A549 (cell line): ENCODE data around the gene C1orf87. TPM values are rescaled to one million over a fixed set of nuclear protein-coding genes. Genes with fewer than 3 reads are reported as not detected.

Experiments used
- ATAC-seq, 2 experiments: fragments of 200-7000 bp in 1 of 2; fragments of >200 bp in 1 of 2; cut with Nextera tagmentation in 1 of 2; cut with Tn5 transposase in 1 of 2; 3 replicates each; pipeline versions ENCODE4 v1.8.0 to v1.9.1; 2018 to 2020; ENCODE audit warnings: mild to moderate bottlenecking in 1 of 2, moderate library complexity in 1 of 2
- CTCF ChIA-PET: fragments of 300-600 bp; sonication (Branson Sonifier 250); formaldehyde crosslinking; extraction: SDS; loops from one replicate; lab custom pipeline; 2021; ENCODE audit warnings: antibody characterized with exemption, inconsistent platforms; lab: Yijun Ruan, JAX
- POLR2A ChIA-PET: fragments of 350-600 bp; formaldehyde crosslinking; extraction: SDS; loops from one replicate; lab custom pipeline; 2021; ENCODE audit warnings: antibody characterized with exemption, inconsistent platforms; lab: Yijun Ruan, JAX
- DNase-seq, 2 experiments: peaks; one replicate each; pipeline versions ENCODE4 v3.0.0 to v3.0.0-alpha.2; 2011 to 2016; ENCODE audit warnings: low read depth in 1 of 2, low spot score in 1 of 2
- FAIRE-seq: peaks from 2 replicates; lab custom pipeline; 2011; peaks lifted over from hg19 to GRCh38; lab: Jason Lieb, UNC
- H3K27ac ChIP-seq, 2 experiments: fragments of >200 bp; sonication (Bioruptor Twin); formaldehyde crosslinking; 3 replicates each; pipeline ENCODE4 v1.5.1; 2016 to 2017
- H3K4me1 ChIP-seq: fragments of >200 bp; sonication (Bioruptor Twin); formaldehyde crosslinking; 3 replicates; pipeline ENCODE4 v1.6.1; 2016
- H3K4me2 ChIP-seq: fragments of >200 bp; sonication (Bioruptor Twin); formaldehyde crosslinking; 3 replicates; pipeline ENCODE4 v1.6.1; 2016
- H3K4me3 ChIP-seq: fragments of >200 bp; sonication (Bioruptor Twin); formaldehyde crosslinking; 3 replicates; pipeline ENCODE4 v1.5.1; 2016
- H3K9me3 ChIP-seq: fragments of >200 bp; sonication (Bioruptor Twin); formaldehyde crosslinking; 3 replicates; pipeline ENCODE4 v1.6.1; 2016
- CBX2 ChIP-seq: fragments of 200-600 bp; sonication (generic); IDR thresholded peaks from 2 replicates; pipeline ENCODE4 v1.6.1; 2016; ENCODE audit warnings: low read depth, mild to moderate bottlenecking, borderline replicate concordance
- CBX8 ChIP-seq: fragments of 200-600 bp; sonication (generic); IDR thresholded peaks from 2 replicates; pipeline ENCODE4 v1.6.1; 2016
- CEBPB ChIP-seq, 2 experiments: fragments of >200 bp in 1 of 2; sonication (Bioruptor Twin) in 1 of 2; formaldehyde crosslinking in 1 of 2; IDR thresholded peaks; 2 replicates each; pipeline ENCODE4 v1.6.1; 2012 to 2016
- CHD2 ChIP-seq: fragments of 150-350 bp; IDR thresholded peaks from 2 replicates; pipeline ENCODE4 v1.6.1; 2014; ENCODE audit warnings: low read length; ENCODE audit not compliant: partially characterized antibody
- EP300 ChIP-seq, 2 experiments: fragments of >200 bp; sonication (Bioruptor Twin); formaldehyde crosslinking; IDR thresholded peaks; 2 replicates in 1 of 2; 3 replicates in 1 of 2; pipeline ENCODE4 v1.6.1; 2016 to 2017
- ESRRA ChIP-seq: fragments of 150-350 bp; IDR thresholded peaks from 2 replicates; pipeline ENCODE4 v1.6.1; 2014; ENCODE audit warnings: mild to moderate bottlenecking, low read length, borderline replicate concordance
- FOSB ChIP-seq: fragments of 250-450 bp; sonication (Bioruptor Pico); IDR thresholded peaks from 2 replicates; pipeline ENCODE4 v1.5.0; 2020; ENCODE audit warnings: mild to moderate bottlenecking, moderate library complexity
- FOSL2 ChIP-seq, 2 experiments: fragments of 450-650 bp in 1 of 2; fragments of >200 bp in 1 of 2; sonication (Bioruptor Twin) in 1 of 2; formaldehyde crosslinking; IDR thresholded peaks; 2 replicates each; pipeline versions ENCODE4 v1.5.0 to v1.6.1; 2016 to 2020; ENCODE audit warnings: mild to moderate bottlenecking in 1 of 2, moderate library complexity in 1 of 2
- GATA3 ChIP-seq: IDR thresholded peaks from 2 replicates; pipeline ENCODE4 v1.6.1; 2012; ENCODE audit warnings: borderline replicate concordance
- HOXA7 ChIP-seq: fragments of 250-450 bp; sonication (Bioruptor Pico); IDR thresholded peaks from 2 replicates; pipeline ENCODE4 v1.5.0; 2020; ENCODE audit warnings: mild to moderate bottlenecking, moderate library complexity
- HOXB5 ChIP-seq: fragments of 250-450 bp; sonication (Bioruptor Pico); IDR thresholded peaks from 2 replicates; pipeline ENCODE4 v1.5.0; 2020; ENCODE audit warnings: mild to moderate bottlenecking, moderate library complexity
- JUNB ChIP-seq: fragments of >200 bp; sonication (Bioruptor Twin); formaldehyde crosslinking; IDR thresholded peaks from 2 replicates; pipeline ENCODE4 v1.6.1; 2016
- MAFK ChIP-seq: fragments of 450-650 bp; IDR thresholded peaks from 2 replicates; pipeline ENCODE4 v1.6.1; 2014; ENCODE audit not compliant: partially characterized antibody
- NPAS2 ChIP-seq: fragments of 250-450 bp; sonication (Bioruptor Pico); IDR thresholded peaks from 2 replicates; pipeline ENCODE4 v1.8.0; 2022; ENCODE audit warnings: mild to moderate bottlenecking, moderate library complexity, borderline replicate concordance
- PHF8 ChIP-seq: fragments of 200-600 bp; sonication (generic); IDR thresholded peaks from 2 replicates; pipeline ENCODE4 v1.6.1; 2016; ENCODE audit warnings: low read depth, mild to moderate bottlenecking, antibody characterized with exemption, moderate library complexity, borderline replicate concordance
- POLR2A ChIP-seq: IDR thresholded peaks from 2 replicates; pipeline ENCODE4 v1.6.1; 2012; ENCODE audit warnings: mild to moderate bottlenecking, low read length
- POLR2AphosphoS2 ChIP-seq: conservative IDR thresholded peaks from 2 replicates; pipeline ENCODE4 v1.6.1; 2012; ENCODE audit warnings: low read length, improper control_type of control experiment, inconsistent platforms
- RFX5 ChIP-seq: fragments of 450-650 bp; IDR thresholded peaks from 2 replicates; pipeline ENCODE4 v1.7.1; 2014; ENCODE audit warnings: antibody characterized with exemption, mild to moderate bottlenecking, moderate library complexity
- SMC3 ChIP-seq: fragments of >200 bp; sonication (Bioruptor Twin); formaldehyde crosslinking; IDR thresholded peaks from 3 replicates; pipeline ENCODE4 v1.6.1; 2018; ENCODE audit warnings: inconsistent platforms
- TFCP2L1 ChIP-seq: fragments of 250-450 bp; sonication (Bioruptor Pico); IDR thresholded peaks from 2 replicates; pipeline ENCODE4 v1.5.0; 2021; ENCODE audit warnings: mild to moderate bottlenecking
- ZFP36 ChIP-seq: fragments of 450-650 bp; IDR thresholded peaks from 2 replicates; pipeline ENCODE4 v1.6.1; 2014; ENCODE audit warnings: borderline replicate concordance; ENCODE audit not compliant: partially characterized antibody
- WGBS: methylation state at CpG from one replicate; pipeline ENCODE4 v1.1.6; 2017; ENCODE audit errors: missing lambda C conversion rate; 5-methylcytosine and 5-hydroxymethylcytosine counted together
- polyA plus RNA-seq, 4 experiments: library from polyadenylated mRNA; depleted of rRNA in 3 of 4; stranded (reverse); fragments of >200 nt; fragmentation: RNase III in 1 of 4; extraction: RNeasy Plus Mini Kit Qiagen cat#74134 plus additional on column Dnase treatment in 1 of 4; gene quantifications; 2 replicates in 3 of 4; 3 replicates in 1 of 4; pipeline ENCODE4 v1.2.3, GENCODE V29; 2011 to 2017
- TF ChIP-seq, protein P1 (sequence below): fragments of 250-450 bp; sonication (Bioruptor Pico); IDR thresholded peaks from 2 replicates; pipeline ENCODE4 v1.5.0; 2021; ENCODE audit warnings: mild to moderate bottlenecking, moderate library complexity, borderline replicate concordance
- TF ChIP-seq, protein P2 (sequence below): fragments of 200-600 bp; sonication (generic); IDR thresholded peaks from 2 replicates; pipeline ENCODE4 v1.6.1; 2016; ENCODE audit warnings: antibody characterized with exemption, mild to moderate bottlenecking, moderate library complexity

C1orf87 gene
- polyA plus RNA-seq, 2 of the 4 experiments (the other 2 are of a cell fraction), result not detected

GRCh38 chr1:60025552-60025951 lies 48.0 kb downstream of the C1orf87 start:
- ChIA-PET CTCF (no interaction called here), POLR2A (no interaction called here)
- no peak overlapping the region for H3K27ac ChIP-seq
- no peaks in the 10 kb centered on the region for H3K4me1 ChIP-seq
- ATAC-seq (no peak), DNase-seq (no peak), FAIRE-seq (no peak)
- no peak overlapping the region for H3K4me3 ChIP-seq
- H3K9me3 ChIP-seq, result no peaks in the 10 kb centered on the region
- TF ChIP-seq MAFK (peak; percentile 1), POLR2AphosphoS2 (no peak), ZFP36 (no peak)
- TF ChIP-seq, protein P1, sequence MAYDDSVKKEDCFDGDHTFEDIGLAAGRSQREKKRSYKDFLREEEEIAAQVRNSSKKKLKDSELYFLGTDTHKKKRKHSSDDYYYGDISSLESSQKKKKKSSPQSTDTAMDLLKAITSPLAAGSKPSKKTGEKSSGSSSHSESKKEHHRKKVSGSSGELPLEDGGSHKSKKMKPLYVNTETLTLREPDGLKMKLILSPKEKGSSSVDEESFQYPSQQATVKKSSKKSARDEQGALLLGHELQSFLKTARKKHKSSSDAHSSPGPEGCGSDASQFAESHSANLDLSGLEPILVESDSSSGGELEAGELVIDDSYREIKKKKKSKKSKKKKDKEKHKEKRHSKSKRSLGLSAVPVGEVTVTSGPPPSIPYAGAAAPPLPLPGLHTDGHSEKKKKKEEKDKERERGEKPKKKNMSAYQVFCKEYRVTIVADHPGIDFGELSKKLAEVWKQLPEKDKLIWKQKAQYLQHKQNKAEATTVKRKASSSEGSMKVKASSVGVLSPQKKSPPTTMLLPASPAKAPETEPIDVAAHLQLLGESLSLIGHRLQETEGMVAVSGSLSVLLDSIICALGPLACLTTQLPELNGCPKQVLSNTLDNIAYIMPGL (CRISPR knock-in tag), result no peak
- H3K4me2 ChIP-seq, result no peak overlapping the region

- Histone ChIP-seq H3K4me3 (no peak overlapping the region), H3K4me1 (no peaks in the 10 kb centered on the region), H3K9me3 (no peaks in the 10 kb centered on the region), H3K27ac (no peak overlapping the region), H3K4me2 (no peak overlapping the region)
- POLR2A ChIA-PET, result no interaction called here
- no peak for ATAC-seq
- 0% methylated on average over 4 of the region's 4 CpGs for WGBS
- no peak for FAIRE-seq
- TF ChIP-seq NPAS2, result no peak
- TF ChIP-seq EP300 (IDR thresholded peaks at IDR 0.05), result no peak
- no peak for TF ChIP-seq ESRRA
- no peak for TF ChIP-seq FOSB (CRISPR knock-in tag)
- no peak for TF ChIP-seq SMC3
- TF ChIP-seq, protein P2, sequence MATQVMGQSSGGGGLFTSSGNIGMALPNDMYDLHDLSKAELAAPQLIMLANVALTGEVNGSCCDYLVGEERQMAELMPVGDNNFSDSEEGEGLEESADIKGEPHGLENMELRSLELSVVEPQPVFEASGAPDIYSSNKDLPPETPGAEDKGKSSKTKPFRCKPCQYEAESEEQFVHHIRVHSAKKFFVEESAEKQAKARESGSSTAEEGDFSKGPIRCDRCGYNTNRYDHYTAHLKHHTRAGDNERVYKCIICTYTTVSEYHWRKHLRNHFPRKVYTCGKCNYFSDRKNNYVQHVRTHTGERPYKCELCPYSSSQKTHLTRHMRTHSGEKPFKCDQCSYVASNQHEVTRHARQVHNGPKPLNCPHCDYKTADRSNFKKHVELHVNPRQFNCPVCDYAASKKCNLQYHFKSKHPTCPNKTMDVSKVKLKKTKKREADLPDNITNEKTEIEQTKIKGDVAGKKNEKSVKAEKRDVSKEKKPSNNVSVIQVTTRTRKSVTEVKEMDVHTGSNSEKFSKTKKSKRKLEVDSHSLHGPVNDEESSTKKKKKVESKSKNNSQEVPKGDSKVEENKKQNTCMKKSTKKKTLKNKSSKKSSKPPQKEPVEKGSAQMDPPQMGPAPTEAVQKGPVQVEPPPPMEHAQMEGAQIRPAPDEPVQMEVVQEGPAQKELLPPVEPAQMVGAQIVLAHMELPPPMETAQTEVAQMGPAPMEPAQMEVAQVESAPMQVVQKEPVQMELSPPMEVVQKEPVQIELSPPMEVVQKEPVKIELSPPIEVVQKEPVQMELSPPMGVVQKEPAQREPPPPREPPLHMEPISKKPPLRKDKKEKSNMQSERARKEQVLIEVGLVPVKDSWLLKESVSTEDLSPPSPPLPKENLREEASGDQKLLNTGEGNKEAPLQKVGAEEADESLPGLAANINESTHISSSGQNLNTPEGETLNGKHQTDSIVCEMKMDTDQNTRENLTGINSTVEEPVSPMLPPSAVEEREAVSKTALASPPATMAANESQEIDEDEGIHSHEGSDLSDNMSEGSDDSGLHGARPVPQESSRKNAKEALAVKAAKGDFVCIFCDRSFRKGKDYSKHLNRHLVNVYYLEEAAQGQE, result no peak
- CTCF ChIA-PET, result interaction anchor here (1.0 kb wide), 1 partner anchor 12 kb away, joined by 3 read pairs; no protein-coding TSS in a partner anchor
- DNase-seq, result no peak
Measured at GRCh38 chr1:60017508-60018205, 55.9 kb downstream of the C1orf87 start.

DNA sequence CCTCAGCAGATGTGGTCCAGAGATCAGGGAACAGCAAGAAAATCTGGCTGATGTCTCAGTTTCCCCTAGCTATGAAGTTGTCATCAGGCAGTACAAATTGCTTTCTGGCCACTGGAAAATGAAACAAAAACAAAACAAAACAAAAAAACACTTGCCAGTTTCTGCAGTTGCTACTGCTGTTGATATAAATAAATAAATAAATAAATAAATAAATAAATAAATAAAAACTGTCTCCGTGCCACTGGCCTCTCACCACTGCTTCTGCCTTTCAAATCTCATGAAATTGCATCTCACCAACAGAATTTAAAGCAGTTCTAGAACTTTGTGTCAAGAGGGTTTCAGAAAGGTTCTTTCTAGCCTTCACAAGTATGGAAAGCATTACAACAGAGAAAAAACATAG lies 62.9 kb downstream of the C1orf87 start:
- ATAC-seq (no peak), FAIRE-seq (no peak), DNase-seq (no peak)
- H3K9me3 ChIP-seq, result no peaks in the 10 kb centered on the region
- ChIA-PET POLR2A (no interaction called here), CTCF (no interaction called here)
- no peak overlapping the region for H3K4me2 ChIP-seq
- no peaks in the 10 kb centered on the region for H3K4me1 ChIP-seq
- no peak overlapping the region for H3K27ac ChIP-seq
- H3K4me3 ChIP-seq, result no peak overlapping the region
- 4% methylated on average over 1 of the region's 1 CpG for WGBS
- TF ChIP-seq FOSB (CRISPR knock-in tag) (no peak), HOXA7 (CRISPR knock-in tag) (no peak), PHF8 (no peak), POLR2A (no peak), JUNB (no peak), CEBPB (IDR thresholded peaks at IDR 0.05) (no peak), GATA3 (no peak), CBX8 (no peak), HOXB5 (CRISPR knock-in tag) (no peak), FOSL2 (IDR thresholded peaks at IDR 0.05) (no peak), FOSL2 (CRISPR knock-in tag; IDR thresholded peaks at IDR 0.05) (no peak), CHD2 (no peak), CBX2 (no peak), RFX5 (no peak), TFCP2L1 (CRISPR knock-in tag) (no peak), SMC3 (no peak)
